Adrenal gland (tissue), 5 donors: ENCODE data around the gene TRIM22.

Experiments used
- POLR2A ChIP-seq, 2 donors: fragments of 450-650 bp; IDR thresholded peaks; one replicate each; pipeline ENCODE4 v1.6.1; 2017; ENCODE audit warnings: antibody characterized with exemption in 2 of 2, mild to moderate bottlenecking in 2 of 2, moderate library complexity in 1 of 2
- TF ChIP-seq, protein P1 (sequence below), 6 experiments: fragments of 450-650 bp in 4 of 6; fragments of 200-600 bp in 2 of 6; sonication (generic) in 1 of 6; IDR thresholded peaks; 1 replicate in 5 of 6; 2 replicates in 1 of 6; pipeline versions ENCODE4 v1.5.1 to v1.8.0; 2016 to 2021; ENCODE audit warnings: antibody characterized with exemption in 6 of 6, mild to moderate bottlenecking in 2 of 6, moderate library complexity in 1 of 6
- donor health status: DM: no; HTN: no; CAD: no.

DNA sequence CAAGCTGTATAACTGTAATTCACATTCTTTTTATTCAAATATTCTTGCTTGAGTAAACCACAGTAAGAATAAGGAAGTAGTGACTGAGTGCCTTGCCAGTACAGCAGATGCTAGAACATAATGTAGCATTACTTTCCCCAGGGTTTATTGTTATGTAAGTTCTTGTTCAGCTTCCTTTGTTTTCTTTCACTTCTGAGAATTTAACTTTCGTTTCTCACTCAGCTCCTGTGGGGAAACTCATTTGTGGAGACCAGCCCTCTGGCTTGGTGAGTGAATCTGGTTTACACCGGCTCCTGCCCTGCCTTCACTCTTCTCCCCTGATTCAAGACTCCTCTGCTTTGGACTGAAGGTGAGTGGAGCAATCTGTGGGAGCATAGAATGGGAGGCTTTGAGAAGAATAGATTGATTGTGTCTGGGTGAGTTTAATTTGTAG is at the start of gene TRIM22:
- TF ChIP-seq, protein P1, sequence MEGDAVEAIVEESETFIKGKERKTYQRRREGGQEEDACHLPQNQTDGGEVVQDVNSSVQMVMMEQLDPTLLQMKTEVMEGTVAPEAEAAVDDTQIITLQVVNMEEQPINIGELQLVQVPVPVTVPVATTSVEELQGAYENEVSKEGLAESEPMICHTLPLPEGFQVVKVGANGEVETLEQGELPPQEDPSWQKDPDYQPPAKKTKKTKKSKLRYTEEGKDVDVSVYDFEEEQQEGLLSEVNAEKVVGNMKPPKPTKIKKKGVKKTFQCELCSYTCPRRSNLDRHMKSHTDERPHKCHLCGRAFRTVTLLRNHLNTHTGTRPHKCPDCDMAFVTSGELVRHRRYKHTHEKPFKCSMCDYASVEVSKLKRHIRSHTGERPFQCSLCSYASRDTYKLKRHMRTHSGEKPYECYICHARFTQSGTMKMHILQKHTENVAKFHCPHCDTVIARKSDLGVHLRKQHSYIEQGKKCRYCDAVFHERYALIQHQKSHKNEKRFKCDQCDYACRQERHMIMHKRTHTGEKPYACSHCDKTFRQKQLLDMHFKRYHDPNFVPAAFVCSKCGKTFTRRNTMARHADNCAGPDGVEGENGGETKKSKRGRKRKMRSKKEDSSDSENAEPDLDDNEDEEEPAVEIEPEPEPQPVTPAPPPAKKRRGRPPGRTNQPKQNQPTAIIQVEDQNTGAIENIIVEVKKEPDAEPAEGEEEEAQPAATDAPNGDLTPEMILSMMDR (IDR thresholded peaks at IDR 0.05): no peak
- no peak for TF ChIP-seq POLR2A (IDR thresholded peaks at IDR 0.05)
